VCaP (cell line): Measurements from ENCODE around the gene PLCL1.

ENCODE experiments used
- H3K27ac ChIP-seq: fragments of 450-650 bp; 2 replicates; pipeline ENCODE4 v1.5.1; 2017
- TF ChIP-seq, protein P1 (sequence below): fragments of 450-650 bp; conservative IDR thresholded peaks from 2 replicates; pipeline ENCODE4 v1.5.1; 2017; ENCODE audit warnings: mild to moderate bottlenecking, moderate library complexity

PLCL1 gene

DNA sequence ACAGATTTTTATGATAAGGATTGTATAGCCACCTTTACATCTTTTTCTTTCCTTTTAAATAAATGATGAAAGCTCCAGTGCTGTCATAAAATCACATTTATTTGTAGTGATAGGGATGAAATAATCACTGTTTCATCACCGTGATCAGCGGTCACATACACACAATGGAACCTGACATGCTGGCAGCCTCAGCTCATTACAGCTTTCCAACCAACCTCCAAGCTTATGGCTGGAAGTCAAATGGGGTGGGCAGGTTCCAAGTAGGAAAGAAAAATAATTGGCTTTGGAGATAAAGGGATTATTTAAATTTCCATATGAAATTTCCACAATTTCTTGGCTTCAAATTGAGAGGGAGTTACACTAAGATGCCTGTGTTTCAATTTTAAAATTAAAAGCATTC lies 251.3 kb downstream of the PLCL1 start:
- H3K27ac ChIP-seq: no peak overlapping the region
- TF ChIP-seq, protein P1, sequence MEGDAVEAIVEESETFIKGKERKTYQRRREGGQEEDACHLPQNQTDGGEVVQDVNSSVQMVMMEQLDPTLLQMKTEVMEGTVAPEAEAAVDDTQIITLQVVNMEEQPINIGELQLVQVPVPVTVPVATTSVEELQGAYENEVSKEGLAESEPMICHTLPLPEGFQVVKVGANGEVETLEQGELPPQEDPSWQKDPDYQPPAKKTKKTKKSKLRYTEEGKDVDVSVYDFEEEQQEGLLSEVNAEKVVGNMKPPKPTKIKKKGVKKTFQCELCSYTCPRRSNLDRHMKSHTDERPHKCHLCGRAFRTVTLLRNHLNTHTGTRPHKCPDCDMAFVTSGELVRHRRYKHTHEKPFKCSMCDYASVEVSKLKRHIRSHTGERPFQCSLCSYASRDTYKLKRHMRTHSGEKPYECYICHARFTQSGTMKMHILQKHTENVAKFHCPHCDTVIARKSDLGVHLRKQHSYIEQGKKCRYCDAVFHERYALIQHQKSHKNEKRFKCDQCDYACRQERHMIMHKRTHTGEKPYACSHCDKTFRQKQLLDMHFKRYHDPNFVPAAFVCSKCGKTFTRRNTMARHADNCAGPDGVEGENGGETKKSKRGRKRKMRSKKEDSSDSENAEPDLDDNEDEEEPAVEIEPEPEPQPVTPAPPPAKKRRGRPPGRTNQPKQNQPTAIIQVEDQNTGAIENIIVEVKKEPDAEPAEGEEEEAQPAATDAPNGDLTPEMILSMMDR: no peak

- TF ChIP-seq, protein P1: no peak
- H3K27ac ChIP-seq: no peak overlapping the region
These were observed 252.4 kb downstream of the PLCL1 start for GRCh38 chr2:198056836-198057235.

DNA sequence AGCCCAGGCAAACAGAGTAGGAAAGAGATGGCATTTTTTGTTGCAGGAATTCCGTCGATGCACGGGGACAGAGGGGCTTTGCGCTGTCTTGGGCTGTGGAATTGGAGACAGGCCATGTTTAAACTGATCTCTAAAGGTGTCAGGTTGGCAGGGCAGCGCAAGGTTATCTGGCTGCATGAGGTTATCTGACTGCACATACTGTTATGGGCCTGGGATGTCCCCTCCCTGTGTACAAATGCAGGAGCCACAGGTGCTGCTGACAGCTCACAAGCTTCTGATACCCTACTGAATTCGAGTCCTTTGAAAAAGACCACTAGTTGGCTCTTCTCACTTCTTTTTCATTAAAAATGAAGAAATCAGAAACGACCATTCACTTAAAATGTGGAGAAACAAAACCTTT lies 255.4 kb downstream of the PLCL1 start:
- TF ChIP-seq, protein P1: no peak
- no peak overlapping the region for H3K27ac ChIP-seq

DNA sequence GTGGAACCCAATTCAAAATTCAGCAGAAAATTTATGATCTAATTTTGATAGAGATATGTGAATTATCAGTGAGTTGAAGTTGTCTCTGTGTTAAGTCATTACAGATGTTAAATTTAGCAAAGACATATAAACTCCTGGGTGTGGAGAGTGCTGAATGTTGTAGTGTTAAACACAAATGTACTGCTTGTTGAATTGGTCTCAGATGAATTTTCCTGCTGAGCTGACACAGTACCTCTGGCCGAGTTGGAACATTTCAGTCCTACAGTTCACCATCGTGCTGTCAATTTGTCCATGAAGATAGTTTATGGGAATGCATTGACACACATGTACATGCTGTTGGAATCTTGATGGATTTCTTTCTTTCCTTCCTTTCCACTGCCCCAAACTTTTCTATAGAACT lies 255.9 kb downstream of the PLCL1 start:
- H3K27ac ChIP-seq: no peak overlapping the region

DNA sequence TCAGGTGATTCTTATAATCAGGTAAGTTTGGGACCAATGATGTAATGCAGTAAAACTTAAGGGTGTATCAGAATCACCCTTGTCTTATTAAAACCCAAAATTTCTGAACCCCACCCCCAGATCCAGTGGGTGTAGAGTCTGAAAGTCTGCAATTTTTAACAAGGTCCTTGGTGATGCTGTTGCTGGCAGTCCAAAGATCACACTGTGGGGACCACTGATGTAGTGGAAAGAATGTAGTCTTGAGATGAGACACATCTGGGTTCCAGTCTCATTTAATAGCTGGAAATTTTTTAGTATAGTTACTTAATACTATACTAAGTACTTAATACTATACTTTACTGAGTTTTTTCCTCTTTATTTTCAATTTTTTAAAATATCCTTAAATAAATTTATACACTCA lies 258.4 kb downstream of the PLCL1 start:
- no peak overlapping the region for H3K27ac ChIP-seq
- TF ChIP-seq, protein P1: no peak

More for the DNA sequence above, 255.9 kb downstream of the PLCL1 start:
- TF ChIP-seq, protein P1: no peak

DNA sequence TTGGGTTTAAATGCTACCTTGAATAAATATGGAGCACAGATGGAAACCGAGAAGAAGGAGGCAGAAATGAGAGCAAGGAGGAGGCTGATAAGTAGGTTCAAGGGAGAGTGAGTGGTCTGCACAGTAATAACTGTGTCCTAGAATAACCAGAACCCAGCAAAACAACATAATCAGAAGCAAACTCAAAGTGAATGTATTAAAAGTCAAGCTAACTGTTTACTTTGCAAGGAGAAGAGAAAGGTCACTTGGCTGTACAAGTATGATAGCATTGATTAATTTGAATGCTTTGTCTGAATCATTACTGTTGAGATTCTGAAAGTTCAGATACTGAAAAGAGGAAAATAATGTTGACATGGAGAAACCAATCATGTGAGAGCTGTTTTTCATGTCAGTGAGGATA lies 258.8 kb downstream of the PLCL1 start:
- no peak overlapping the region for H3K27ac ChIP-seq
- TF ChIP-seq, protein P1: no peak

DNA sequence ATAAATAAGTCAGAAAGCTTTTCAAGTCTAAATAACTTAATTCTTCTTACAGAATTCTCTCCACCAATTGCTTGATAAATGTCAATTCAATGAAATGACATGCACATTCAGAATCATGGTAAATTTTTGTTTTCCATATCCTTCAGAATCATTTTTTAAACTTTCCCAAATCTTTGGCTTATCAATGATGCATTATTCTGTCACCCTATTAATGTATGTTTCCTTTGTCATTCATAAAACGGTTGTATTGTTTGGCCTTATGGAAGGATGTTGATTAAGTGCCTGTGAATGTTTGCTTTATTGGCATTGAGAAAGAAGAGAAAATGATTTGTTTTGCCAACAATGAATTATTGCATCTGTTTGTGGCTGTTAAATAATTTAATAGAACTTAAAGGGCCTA lies 260.9 kb downstream of the PLCL1 start:
- TF ChIP-seq, protein P1: no peak

GRCh38 chr2:198066597-198066996 lies 262.2 kb downstream of the PLCL1 start:
- TF ChIP-seq, protein P1: no peak
- no peak overlapping the region for H3K27ac ChIP-seq

More for the DNA sequence above, 260.9 kb downstream of the PLCL1 start:
- no peak overlapping the region for H3K27ac ChIP-seq
